Spleen (tissue), 11 donors: ENCODE results near the gene TMEM203. TPM values are rescaled to one million over a fixed set of nuclear protein-coding genes. Genes with fewer than 3 reads are reported as not detected.

Experiments
- DNase-seq: peaks from one replicate; pipeline ENCODE4 v3.0.0-alpha.2; 2020
- H3K27ac ChIP-seq, 8 donors: fragments of 200-600 bp; sonication (generic) in 7 of 8; 1 replicate in 4 of 8; 2 replicates in 4 of 8; pipeline versions ENCODE4 v1.5.0 to v1.8.0; 2016 to 2021; ENCODE audit warnings: inconsistent platforms in 4 of 8, mild to moderate bottlenecking in 4 of 8, moderate library complexity in 1 of 8
- H3K27me3 ChIP-seq, 7 donors: fragments of 200-600 bp; sonication (generic) in 6 of 7; replicated peaks in 1 of 7; 1 replicate in 4 of 7; 2 replicates in 3 of 7; pipeline versions ENCODE4 v1.5.0 to v1.8.0; 2016 to 2021; ENCODE audit warnings: inconsistent platforms in 3 of 7, mild to moderate bottlenecking in 1 of 7
- H3K36me3 ChIP-seq, 6 donors: fragments of 200-600 bp; sonication (generic) in 5 of 6; 1 replicate in 4 of 6; 2 replicates in 2 of 6; pipeline versions ENCODE4 v1.5.0 to v1.8.0; 2016 to 2021; ENCODE audit warnings: inconsistent platforms in 2 of 6
- H3K4me1 ChIP-seq, 6 donors: fragments of 200-600 bp; sonication (generic) in 5 of 6; 1 replicate in 3 of 6; 2 replicates in 3 of 6; pipeline versions ENCODE4 v1.5.0 to v1.8.0; 2016 to 2021; ENCODE audit warnings: inconsistent platforms in 3 of 6
- H3K4me3 ChIP-seq, 8 donors: fragments of 200-600 bp; sonication (generic) in 7 of 8; 1 replicate in 4 of 8; 2 replicates in 4 of 8; pipeline versions ENCODE4 v1.5.0 to v1.8.0; 2016 to 2021; ENCODE audit warnings: inconsistent platforms in 4 of 8, mild to moderate bottlenecking in 4 of 8, moderate library complexity in 2 of 8
- H3K9me3 ChIP-seq, 8 donors: fragments of 200-600 bp; sonication (generic) in 7 of 8; 1 replicate in 4 of 8; 2 replicates in 4 of 8; pipeline versions ENCODE4 v1.5.0 to v1.8.0; 2016 to 2021; ENCODE audit warnings: inconsistent platforms in 4 of 8
- CTCF ChIP-seq, 11 experiments: fragments of 200-600 bp in 7 of 11; fragments of 450-650 bp in 4 of 11; sonication (generic) in 4 of 11; IDR thresholded peaks in 8 of 11; conservative IDR thresholded peaks in 3 of 11; 1 replicate in 7 of 11; 2 replicates in 4 of 11; pipeline versions ENCODE4 v1.4.0 to v1.8.0; 2016 to 2021; ENCODE audit warnings: antibody characterized with exemption in 11 of 11, inconsistent platforms in 4 of 11, mild to moderate bottlenecking in 1 of 11
- POLR2A ChIP-seq, 3 donors: fragments of 450-650 bp; IDR thresholded peaks; one replicate each; pipeline ENCODE4 v1.5.1; 2017; ENCODE audit warnings: antibody characterized with exemption in 3 of 3, mild to moderate bottlenecking in 1 of 3
- POLR2AphosphoS5 ChIP-seq, 3 donors: sonication (generic); formaldehyde crosslinking; IDR thresholded peaks; one replicate each; pipeline ENCODE4 v1.5.1; 2017; ENCODE audit warnings: antibody characterized with exemption in 3 of 3
- WGBS, 5 donors: extraction: QIAGEN DNeasy Blood & Tissue Kit in 3 of 5; methylation state at CpG; one replicate each; pipeline versions ENCODE4 v1.1.5 to v1.1.7; 2013 to 2018; 5-methylcytosine and 5-hydroxymethylcytosine counted together
- intact Hi-C: fragments of 100-400 bp; cut with DNase I; formaldehyde crosslinking; loops from one replicate; pipeline ENCODE4 v1.15.0; 2023; ENCODE audit warnings: low total_unique reads
- polyA plus RNA-seq, 3 donors: library from polyadenylated mRNA; stranded (reverse); fragments of 200-250 nt; gene quantifications; one replicate each; pipeline ENCODE4 v1.2.1, GENCODE V29; 2013
- total RNA-seq, 7 donors: library from RNA; depleted of rRNA in 3 of 7; stranded (reverse); fragments of >200 nt in 3 of 7; fragmentation: NEBNext Ultra II Directional in 4 of 7; extraction: Animal tissue kit (Norgen Biotek cat#: 25700) in 4 of 7; gene quantifications; one replicate each; pipeline versions ENCODE4 v1.1.0 to v1.2.1, GENCODE V29; 2016 to 2021
- donor health status: healthy with polysubstance abuse.
- donor health status: DM: no; HTN: no; CAD: no; lungs with moderate emphysema.
- donor health status: DM: no; HTN: no; CAD: no.
- donor health status: Bipolar disorder and iron deficiency.
- donor health status: healthy.
- donor health status: DM: no; HTN: no; CAD: no.
- donor health status: DM: yes; HTN: yes; CAD: no.

The TMEM203 gene
- total and polyA plus RNA-seq, 10 donors = 28.4 to 50.1 (median 36.0) TPM

GRCh38 chr9:137227853-137228505 lies 22.5 kb upstream of the TMEM203 start:
- intact Hi-C loops = no loop called here
- Histone ChIP-seq H3K9me3 (no peaks in the 10 kb centered on the region), H3K4me1 (peaks cover under 1 to 29% (median 18%) of the 10 kb centered on the region in 6 donors), H3K27me3 (peaks cover 0 to 62% (median 30%) of the 10 kb centered on the region in 7 donors), H3K27ac (no peak overlapping the region), H3K36me3 (no peaks in the 10 kb centered on the region), H3K4me3 (no peak overlapping the region)
- DNase-seq = no peak
- TF ChIP-seq POLR2AphosphoS5 (IDR thresholded peaks at IDR 0.05) (peak in 1 of 3 donors; percentile 5), POLR2A (IDR thresholded peaks at IDR 0.05) (no peak), CTCF (IDR thresholded peaks at IDR 0.05 in 8 of 11, conservative IDR thresholded peaks at IDR 0.05 in 3 of 11) (no peak)
- 38 to 47% (median 46%) methylated on average over 7 to 18 of the region's 18 CpGs for WGBS, 5 donors

GRCh38 chr9:137227054-137227852 lies 21.8 kb upstream of the TMEM203 start, which contains the start of gene RNF224:
TSS of gene RNF224 (plus strand) at chr9:137227502. CDS start at chr9:137228336, 834 bp downstream.
- Histone ChIP-seq H3K36me3 (no peaks in the 10 kb centered on the region), H3K4me1 (peaks cover 5 to 36% (median 25%) of the 10 kb centered on the region in 6 donors), H3K27ac (no peak within 1 kb of the TSS), H3K4me3 (no peak within 1 kb of the TSS), H3K9me3 (no peaks in the 10 kb centered on the region), H3K27me3 (peaks cover 0 to 62% (median 28%) of the 10 kb centered on the region in 7 donors)
- TF ChIP-seq POLR2A (IDR thresholded peaks at IDR 0.05) = no peak
- TF ChIP-seq CTCF (IDR thresholded peaks at IDR 0.05 in 8 of 11, conservative IDR thresholded peaks at IDR 0.05 in 3 of 11) = peak; percentile 86 to 98 (median 94)
- TF ChIP-seq POLR2AphosphoS5 (IDR thresholded peaks at IDR 0.05) = peak; percentile 28 to 59 (median 40)
- DNase-seq = peak; percentile 94
- 35 to 69% (median 47%) methylated on average over 13 to 25 of the region's 25 CpGs for WGBS, 5 donors
- intact Hi-C loops = no loop called here

GRCh38 chr9:137226338-137227053 lies 21.0 kb upstream of the TMEM203 start:
- WGBS, 5 donors = 69 to 82% (median 75%) methylated on average over 18 of the region's 18 CpGs
- no peak overlapping the region for H3K4me3 ChIP-seq
- no peaks in the 10 kb centered on the region for H3K9me3 ChIP-seq
- H3K27me3 ChIP-seq = peaks cover 0 to 59% (median 24%) of the 10 kb centered on the region in 7 donors
- peaks cover 6 to 41% (median 29%) of the 10 kb centered on the region in 6 donors for H3K4me1 ChIP-seq
- no peaks in the 10 kb centered on the region for H3K36me3 ChIP-seq
- H3K27ac ChIP-seq = no peak overlapping the region
- intact Hi-C loops = no loop called here
- TF ChIP-seq CTCF (IDR thresholded peaks at IDR 0.05 in 8 of 11, conservative IDR thresholded peaks at IDR 0.05 in 3 of 11) (no peak), POLR2AphosphoS5 (IDR thresholded peaks at IDR 0.05) (no peak), POLR2A (IDR thresholded peaks at IDR 0.05) (no peak)
- DNase-seq = no peak
